Raji (cell line): Measurements from ENCODE around the gene ARSI.

Source experiments
- POLR2A ChIP-seq: IDR thresholded peaks from 2 replicates; pipeline ENCODE4 v1.6.1; 2011; ENCODE audit warnings: low read depth, low read length, control low read depth; ENCODE audit not compliant: insufficient read depth

ARSI gene

GRCh38 chr5:150335778-150336177 is 33.1 kb upstream of the ARSI start:
- TF ChIP-seq POLR2A = no peak

GRCh38 chr5:150333400-150333799 is 30.7 kb upstream of the ARSI start:
- no peak for TF ChIP-seq POLR2A

- no peak for TF ChIP-seq POLR2A
These were observed 27.5 kb upstream of the ARSI start for GRCh38 chr5:150329881-150330876.

- no peak for TF ChIP-seq POLR2A
These were observed 26.3 kb upstream of the ARSI start for GRCh38 chr5:150329038-150329437.

DNA sequence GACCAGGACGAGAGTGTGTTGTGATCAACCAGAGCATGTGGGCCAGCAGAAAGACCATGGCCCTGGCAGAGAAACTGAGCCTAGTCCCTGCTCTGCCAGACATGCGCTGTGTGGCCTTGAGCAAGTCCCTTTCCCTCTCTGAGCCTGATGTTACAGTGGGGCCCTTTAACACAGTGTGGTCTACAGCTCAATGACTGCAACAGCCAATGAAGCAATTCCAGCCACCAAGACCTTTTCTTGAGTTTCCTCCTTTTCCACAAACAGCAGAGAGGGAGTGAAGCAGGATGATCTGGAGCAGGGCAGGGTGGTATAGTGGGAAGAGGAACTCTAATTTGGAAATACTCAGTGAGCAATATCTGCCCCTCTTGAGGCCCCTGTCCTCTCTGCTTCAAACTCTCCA is 25.8 kb upstream of the ARSI start:
- no peak for TF ChIP-seq POLR2A

GRCh38 chr5:150327139-150327538 is 24.4 kb upstream of the ARSI start:
- TF ChIP-seq POLR2A = no peak

DNA sequence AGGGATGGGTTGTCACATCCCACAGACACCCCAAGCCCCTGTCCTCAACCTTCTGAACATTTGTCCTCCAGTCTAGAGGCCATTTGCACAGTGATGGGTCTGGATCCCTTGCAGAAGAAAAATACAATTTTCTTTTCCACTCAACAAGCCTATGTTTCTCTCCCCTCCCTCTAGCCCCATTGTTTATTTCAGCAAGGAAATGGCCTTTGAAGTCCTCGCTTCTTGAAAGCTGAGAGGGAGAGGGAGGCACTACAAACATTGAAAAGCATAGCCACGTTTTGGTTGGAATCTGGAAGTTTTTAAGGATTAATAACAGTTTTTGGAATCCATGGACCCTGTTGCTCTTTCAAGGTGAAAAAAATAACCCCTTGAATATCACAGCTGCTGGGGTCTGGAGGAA is 24.0 kb upstream of the ARSI start:
- TF ChIP-seq POLR2A = no peak

DNA sequence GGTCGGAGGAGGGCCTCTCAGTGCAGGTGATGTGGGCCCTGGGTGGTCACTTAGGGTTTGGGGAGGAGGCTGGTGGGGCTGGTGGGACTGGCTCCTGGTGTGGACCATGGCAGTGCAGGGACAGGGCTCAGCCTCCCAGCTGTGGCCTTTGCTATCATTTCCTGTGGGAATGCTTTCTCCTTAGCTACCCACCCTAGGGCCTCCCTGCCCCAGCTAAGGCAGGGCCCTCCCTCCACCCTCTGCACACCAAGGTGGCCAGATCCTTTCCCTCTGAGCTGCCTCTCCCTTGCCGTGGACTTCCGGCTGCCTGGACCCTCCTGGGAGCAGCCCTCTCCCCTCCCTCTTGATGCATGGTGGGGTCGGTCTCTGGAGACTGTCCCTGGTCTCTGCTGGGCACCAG is 22.7 kb upstream of the ARSI start:
- no peak for TF ChIP-seq POLR2A

- TF ChIP-seq POLR2A = no peak
These were observed 21.1 kb upstream of the ARSI start for GRCh38 chr5:150323819-150324218.

GRCh38 chr5:150323092-150323491 is 20.4 kb upstream of the ARSI start:
- TF ChIP-seq POLR2A = no peak

- TF ChIP-seq POLR2A = no peak
These were observed 19.5 kb upstream of the ARSI start for GRCh38 chr5:150322202-150322601.

GRCh38 chr5:150321784-150322183 is 19.1 kb upstream of the ARSI start:
- TF ChIP-seq POLR2A = no peak

- no peak for TF ChIP-seq POLR2A
These were observed 18.5 kb upstream of the ARSI start for GRCh38 chr5:150321211-150321610.

DNA sequence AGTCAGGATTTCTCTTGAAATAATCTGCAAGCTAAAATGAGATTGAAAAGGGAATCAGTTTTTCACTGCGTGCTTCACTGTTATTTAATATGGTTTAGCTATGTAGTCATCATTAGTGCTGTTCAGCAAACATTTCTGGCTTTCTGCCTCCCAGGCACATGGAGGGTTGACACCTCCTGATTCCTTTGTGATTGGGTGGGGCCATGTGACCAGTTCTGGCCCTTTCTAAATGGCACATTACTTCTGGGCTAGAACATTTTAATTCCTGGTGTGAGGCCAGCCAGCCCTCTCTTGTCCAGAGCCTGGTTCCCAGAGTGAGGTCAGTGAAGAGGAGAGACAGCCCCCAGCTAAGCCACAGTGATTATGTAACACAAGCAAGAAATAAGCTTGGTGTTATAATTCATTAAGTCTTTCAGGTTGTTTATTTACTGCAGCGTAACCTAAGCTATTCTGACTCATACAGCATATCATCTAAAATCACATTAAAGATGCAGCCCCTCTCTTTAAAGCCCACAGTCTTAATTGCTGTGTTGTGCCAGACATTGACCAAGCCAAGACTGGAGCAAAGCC is 17.4 kb upstream of the ARSI start:
- no peak for TF ChIP-seq POLR2A

DNA sequence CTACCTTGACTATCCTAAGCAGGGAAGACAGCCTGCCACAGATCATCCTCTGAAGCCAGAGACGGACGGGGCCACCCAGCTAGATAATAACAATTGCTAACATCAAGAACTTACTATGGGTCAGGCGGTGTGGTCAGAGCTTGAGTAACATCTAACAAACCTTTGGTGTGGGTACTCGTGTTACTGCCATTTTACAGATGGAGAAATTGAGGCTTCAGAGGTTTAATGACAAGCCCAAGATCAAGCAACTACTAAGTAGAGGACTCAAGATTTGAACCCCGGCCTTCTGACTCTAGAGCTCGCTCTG is 16.7 kb upstream of the ARSI start:
- no peak for TF ChIP-seq POLR2A
